Activated CD8-positive, alpha-beta T cell treated with anti-CD3 and anti-CD28 coated beads for 36 hours (primary cell): ENCODE measurements around the gene ADARB2. TPM values are rescaled to one million over a fixed set of nuclear protein-coding genes. Genes with fewer than 3 reads are reported as not detected.

ENCODE experiments used
- ATAC-seq: fragments of 200-7000 bp; cut with Tn5 transposase; one replicate; pipeline ENCODE4 v1.10.0; 2021; ENCODE audit warnings: mild to moderate bottlenecking, moderate library complexity
- CTCF ChIA-PET: fragments of 350-600 bp; sonication (Branson Sonifier 250); formaldehyde crosslinking; loops from one replicate; lab custom pipeline; 2021; ENCODE audit warnings: antibody characterized with exemption; lab: Charles Lee
- POLR2A ChIA-PET: fragments of 350-600 bp; sonication (Branson Sonifier 250); formaldehyde crosslinking; loops from one replicate; lab custom pipeline; 2021; ENCODE audit warnings: antibody characterized with exemption; lab: Charles Lee
- DNase-seq: peaks from one replicate; pipeline ENCODE4 v3.0.0-alpha.2; 2020
- H3K27ac Mint-ChIP-seq: one replicate; pipeline ENCODE4 v1.8.0; 2021; ENCODE audit warnings: mild to moderate bottlenecking, mixed read lengths
- H3K27me3 Mint-ChIP-seq: one replicate; pipeline ENCODE4 v1.8.0; 2021; ENCODE audit warnings: mixed read lengths
- H3K36me3 Mint-ChIP-seq: one replicate; pipeline ENCODE4 v1.8.0; 2021; ENCODE audit warnings: low read depth, mixed read lengths
- H3K4me1 Mint-ChIP-seq: one replicate; pipeline ENCODE4 v1.8.0; 2021; ENCODE audit warnings: low read depth, mixed read lengths
- H3K4me3 Mint-ChIP-seq: one replicate; pipeline ENCODE4 v1.8.0; 2021; ENCODE audit warnings: mild to moderate bottlenecking, moderate library complexity, mixed read lengths
- H3K9me3 Mint-ChIP-seq: one replicate; pipeline ENCODE4 v1.8.0; 2021; ENCODE audit warnings: mixed read lengths
- intact Hi-C: fragments of 100-400 bp; cut with micrococcal nuclease; formaldehyde crosslinking; loops from one replicate; pipeline ENCODE4 v1.10.0; 2022
- total RNA-seq, 2 experiments: library from RNA; stranded (reverse); gene quantifications; one replicate each; pipeline ENCODE4 v1.2.3, GENCODE V29; 2021
- TF ChIP-seq, protein P1 (sequence below): fragments of 200-600 bp; IDR thresholded peaks from one replicate; pipeline ENCODE4 v1.8.0; 2022; ENCODE audit warnings: antibody characterized with exemption, mild to moderate bottlenecking

ADARB2 gene
- total RNA-seq, 2 experiments from 2014 or later = 1.3 to 1.6 TPM

DNA sequence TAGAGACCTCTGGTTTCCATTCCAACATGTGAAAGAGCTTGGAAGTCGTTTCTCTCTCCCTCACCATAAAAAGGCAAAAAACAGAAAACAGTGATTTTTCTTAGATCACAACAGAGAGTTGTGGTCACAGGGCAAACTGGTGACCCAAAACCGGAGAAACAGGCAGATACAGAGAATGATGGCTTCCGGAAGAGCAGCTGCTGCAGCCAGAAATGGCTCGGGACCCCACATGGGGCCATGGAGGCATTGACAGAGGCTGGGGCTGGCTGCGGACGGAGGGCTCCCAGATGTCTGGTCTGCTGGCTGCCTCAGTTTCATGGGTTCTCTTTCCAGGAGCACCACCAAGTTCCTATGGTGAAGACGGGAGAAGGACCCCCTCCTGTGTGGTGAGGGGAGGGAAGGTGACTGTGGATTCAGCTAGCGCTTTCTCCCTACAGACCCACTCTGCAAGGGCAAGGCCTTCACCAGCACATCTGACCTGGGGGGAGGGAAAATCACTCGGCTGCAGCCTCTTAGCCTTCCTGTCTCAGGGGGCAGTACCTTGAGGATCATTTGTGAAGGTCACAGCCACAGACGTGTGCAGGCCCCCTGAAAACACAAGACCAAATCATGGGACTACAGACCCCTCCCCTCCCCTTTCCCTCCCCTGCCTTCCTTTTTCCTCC is 599.7 kb downstream of the ADARB2 start:
- H3K27me3 Mint-ChIP-seq = no peaks in the 10 kb centered on the region
- H3K9me3 Mint-ChIP-seq = peaks cover 15% of the 10 kb centered on the region
- H3K4me3 Mint-ChIP-seq = no peak overlapping the region
- intact Hi-C loops = no loop called here
- ATAC-seq = no peak
- H3K36me3 Mint-ChIP-seq = peaks cover under 1% of the 10 kb centered on the region
- ChIA-PET POLR2A (no interaction called here), CTCF (no interaction called here)
- peaks cover 11% of the 10 kb centered on the region for H3K4me1 Mint-ChIP-seq
- H3K27ac Mint-ChIP-seq = no peak overlapping the region
- TF ChIP-seq, protein P1, sequence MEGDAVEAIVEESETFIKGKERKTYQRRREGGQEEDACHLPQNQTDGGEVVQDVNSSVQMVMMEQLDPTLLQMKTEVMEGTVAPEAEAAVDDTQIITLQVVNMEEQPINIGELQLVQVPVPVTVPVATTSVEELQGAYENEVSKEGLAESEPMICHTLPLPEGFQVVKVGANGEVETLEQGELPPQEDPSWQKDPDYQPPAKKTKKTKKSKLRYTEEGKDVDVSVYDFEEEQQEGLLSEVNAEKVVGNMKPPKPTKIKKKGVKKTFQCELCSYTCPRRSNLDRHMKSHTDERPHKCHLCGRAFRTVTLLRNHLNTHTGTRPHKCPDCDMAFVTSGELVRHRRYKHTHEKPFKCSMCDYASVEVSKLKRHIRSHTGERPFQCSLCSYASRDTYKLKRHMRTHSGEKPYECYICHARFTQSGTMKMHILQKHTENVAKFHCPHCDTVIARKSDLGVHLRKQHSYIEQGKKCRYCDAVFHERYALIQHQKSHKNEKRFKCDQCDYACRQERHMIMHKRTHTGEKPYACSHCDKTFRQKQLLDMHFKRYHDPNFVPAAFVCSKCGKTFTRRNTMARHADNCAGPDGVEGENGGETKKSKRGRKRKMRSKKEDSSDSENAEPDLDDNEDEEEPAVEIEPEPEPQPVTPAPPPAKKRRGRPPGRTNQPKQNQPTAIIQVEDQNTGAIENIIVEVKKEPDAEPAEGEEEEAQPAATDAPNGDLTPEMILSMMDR = no peak
- DNase-seq = no peak

DNA sequence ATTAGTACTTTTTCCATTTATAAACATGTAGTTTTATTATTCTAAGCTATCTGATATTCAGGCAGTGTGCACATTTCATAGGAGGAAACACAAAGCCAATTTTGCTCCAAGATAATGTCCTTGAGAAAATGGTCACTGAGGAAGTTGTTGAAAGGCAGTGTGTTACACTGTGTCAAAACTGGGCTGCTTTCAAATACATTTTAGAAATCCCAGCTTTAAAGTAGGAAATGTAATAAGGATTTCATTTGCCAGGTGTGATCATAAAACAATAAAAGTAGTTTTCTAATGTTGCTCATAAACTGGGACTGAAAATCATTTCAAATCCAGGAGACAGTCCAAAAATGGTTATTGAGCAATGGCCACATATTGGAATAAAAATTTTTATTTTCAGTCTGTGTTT is 601.1 kb downstream of the ADARB2 start:
- Mint-ChIP-seq H3K4me3 (no peak overlapping the region), H3K27me3 (no peaks in the 10 kb centered on the region), H3K9me3 (peaks cover 15% of the 10 kb centered on the region), H3K4me1 (peaks cover 12% of the 10 kb centered on the region), H3K36me3 (peaks cover 10% of the 10 kb centered on the region), H3K27ac (no peak overlapping the region)
- DNase-seq = no peak
- ChIA-PET POLR2A (no interaction called here), CTCF (interaction anchor here (0.9 kb wide), 1 partner anchor 232 kb away, joined by 3 read pairs; no protein-coding TSS in a partner anchor)
- intact Hi-C loops = no loop called here
- no peak for ATAC-seq
- TF ChIP-seq, protein P1 = no peak

DNA sequence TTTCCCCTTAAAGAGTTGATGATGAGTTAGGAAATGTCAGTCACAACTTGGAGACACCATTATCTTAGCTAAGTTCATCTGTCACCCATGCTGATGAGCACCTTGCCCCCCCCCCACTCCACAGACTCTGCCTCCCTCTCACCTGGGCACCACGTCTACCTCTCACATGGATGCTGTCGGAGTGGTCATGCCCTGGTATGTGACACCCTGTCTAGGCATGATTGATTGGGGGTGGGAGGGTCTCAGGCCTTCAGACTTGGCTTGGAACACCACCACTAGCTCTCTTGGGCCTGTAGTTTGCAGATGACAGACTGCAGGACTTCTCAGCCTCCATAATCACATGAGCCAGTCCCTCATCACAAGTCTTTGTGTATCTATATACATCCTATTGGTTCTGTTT is 603.2 kb downstream of the ADARB2 start:
- Mint-ChIP-seq H3K27me3 (no peaks in the 10 kb centered on the region), H3K9me3 (peaks cover 11% of the 10 kb centered on the region), H3K36me3 (peaks cover 27% of the 10 kb centered on the region), H3K4me1 (peaks cover 12% of the 10 kb centered on the region), H3K4me3 (no peak overlapping the region), H3K27ac (no peak overlapping the region)
- CTCF ChIA-PET = interaction anchor here (1.2 kb wide), 1 partner anchor 24 kb away, joined by 5 read pairs; no protein-coding TSS in a partner anchor
- ATAC-seq = no peak
- intact Hi-C loops = no loop called here
- no peak for DNase-seq
- TF ChIP-seq, protein P1 = no peak
- POLR2A ChIA-PET = no interaction called here

DNA sequence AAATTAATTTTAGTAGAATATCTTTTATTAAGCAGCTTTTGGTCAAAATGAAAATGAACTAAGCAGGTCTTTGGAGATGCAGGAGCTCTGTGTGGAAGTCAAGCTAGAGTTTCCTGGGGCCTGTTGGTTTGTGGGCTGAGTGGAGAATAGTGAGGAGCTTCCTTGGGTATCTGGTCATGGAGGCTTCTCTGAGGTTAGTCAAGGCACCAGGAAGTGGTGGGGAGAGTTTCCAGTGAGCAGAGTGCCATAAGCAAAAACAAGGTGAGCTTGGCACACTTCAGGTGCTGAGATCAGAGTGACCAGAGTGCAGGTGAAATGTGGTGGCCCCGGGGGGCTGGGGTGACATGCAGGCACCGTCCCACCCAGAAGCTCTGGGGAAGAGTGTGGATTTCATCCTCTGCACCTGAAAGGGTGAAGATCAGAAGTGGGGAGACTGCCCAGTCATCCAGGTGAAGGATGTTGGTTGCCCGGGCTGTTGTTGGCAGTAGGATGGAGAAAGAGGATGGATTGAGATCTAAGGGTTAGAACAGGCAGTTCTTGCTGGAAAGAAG is 603.8 kb downstream of the ADARB2 start:
- ChIA-PET CTCF (interaction anchor here (1.2 kb wide), 1 partner anchor 24 kb away, joined by 5 read pairs; no protein-coding TSS in a partner anchor), POLR2A (no interaction called here)
- ATAC-seq (peak; percentile 24), DNase-seq (no peak)
- intact Hi-C loops = no loop called here
- peaks cover 33% of the 10 kb centered on the region for H3K36me3 Mint-ChIP-seq
- TF ChIP-seq, protein P1 = no peak
- H3K4me3 Mint-ChIP-seq = no peak overlapping the region
- peaks cover 12% of the 10 kb centered on the region for H3K4me1 Mint-ChIP-seq
- peak overlapping the region; percentile 36 for H3K27ac Mint-ChIP-seq
- H3K27me3 Mint-ChIP-seq = no peaks in the 10 kb centered on the region
- peaks cover 5% of the 10 kb centered on the region for H3K9me3 Mint-ChIP-seq

DNA sequence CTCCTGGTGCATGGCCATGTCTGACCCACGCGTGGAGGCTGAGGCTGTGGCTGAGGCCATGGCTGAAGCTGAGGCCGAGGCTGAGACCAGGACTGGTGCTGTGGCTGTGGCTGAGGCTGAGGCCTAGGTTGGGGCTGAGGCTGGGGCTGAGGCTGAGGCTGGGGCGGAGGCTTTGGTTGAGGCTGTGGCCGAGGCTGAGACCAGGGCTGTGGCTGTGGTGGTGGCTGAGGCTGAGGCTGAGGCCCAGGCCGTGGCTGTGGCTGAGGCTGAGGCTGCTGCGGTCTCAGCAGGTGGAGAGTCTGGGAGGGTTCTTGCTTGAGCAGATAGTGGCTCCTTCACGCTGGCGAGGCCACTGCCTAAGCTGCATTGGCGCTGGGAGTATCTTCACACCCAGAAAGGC is 604.7 kb downstream of the ADARB2 start:
- no peak for DNase-seq
- no peaks in the 10 kb centered on the region for H3K9me3 Mint-ChIP-seq
- peak overlapping the region; percentile 25 for H3K27ac Mint-ChIP-seq
- ChIA-PET POLR2A (no interaction called here), CTCF (no interaction called here)
- intact Hi-C loops = no loop called here
- peak; percentile 17 for ATAC-seq
- H3K4me1 Mint-ChIP-seq = peaks cover 12% of the 10 kb centered on the region
- TF ChIP-seq, protein P1 = no peak
- peaks cover 39% of the 10 kb centered on the region for H3K36me3 Mint-ChIP-seq
- no peaks in the 10 kb centered on the region for H3K27me3 Mint-ChIP-seq
- no peak overlapping the region for H3K4me3 Mint-ChIP-seq
